Upper lobe of right lung (tissue), 1 donor: Measurements from ENCODE around the gene POMGNT1. TPM values are rescaled to one million over a fixed set of nuclear protein-coding genes. Genes with fewer than 3 reads are reported as not detected.
A peak's percentile ranks its signal among the peaks of the same experiment; 100 is the strongest.
"Not testable (repeated sequence)": the region's sequence is repeated elsewhere in the genome, so short reads cannot be mapped to it uniquely, and the experiment has no call there.

Experiments used
- ATAC-seq: fragments of 200-7000 bp; cut with Tn5 transposase; one replicate; pipeline ENCODE4 v1.9.1; 2020; ENCODE audit warnings: mild to moderate bottlenecking, moderate library complexity
- DNase-seq: peaks from one replicate; pipeline ENCODE4 v3.0.0-alpha.2; 2020
- H3K27ac ChIP-seq: fragments of 200-600 bp; one replicate; pipeline ENCODE4 v1.8.0; 2022
- H3K27me3 ChIP-seq: fragments of 200-600 bp; one replicate; pipeline ENCODE4 v1.8.0; 2022; ENCODE audit warnings: mild to moderate bottlenecking
- H3K36me3 ChIP-seq: fragments of 200-600 bp; one replicate; pipeline ENCODE4 v1.8.0; 2022
- H3K4me1 ChIP-seq: fragments of 200-600 bp; one replicate; pipeline ENCODE4 v1.8.0; 2022
- H3K4me3 ChIP-seq: fragments of 200-600 bp; one replicate; pipeline ENCODE4 v1.8.0; 2022; ENCODE audit warnings: mild to moderate bottlenecking
- H3K9me3 ChIP-seq: fragments of 200-600 bp; one replicate; pipeline ENCODE4 v1.8.0; 2022
- intact Hi-C: fragments of 100-400 bp; cut with DNase I; formaldehyde crosslinking; loops from one replicate; pipeline ENCODE4 v1.11.0; 2022
- long read RNA-seq: library from polyadenylated mRNA; unstranded; transcript quantifications from one replicate; pipeline ENCODE4 v2.0.0, GENCODE V29; 2021
- total RNA-seq: library from RNA; stranded (reverse); fragmentation: NEBNext Ultra II Directional; extraction: Animal tissue kit (Norgen Biotek cat#: 25700); gene quantifications from one replicate; pipeline ENCODE4 v1.2.1, GENCODE V29; 2021
- TF ChIP-seq, protein P1 (sequence below): fragments of 200-600 bp; IDR thresholded peaks from one replicate; pipeline ENCODE4 v1.8.0; 2022; ENCODE audit warnings: antibody characterized with exemption
- donor health status: DM: no; HTN: yes; CAD: no; lungs with severe emphysema.

Gene POMGNT1
- 63.0 TPM for total RNA-seq
- long read RNA-seq, transcript POMGNT1-201 (22 exons, 2,728 nt): major isoform, 47 of 77 reads
- long read RNA-seq, partial matches to known transcripts: 6 of 77 reads
- long read RNA-seq, other reads (novel, unspliced or antisense): 23 of 77 reads

DNA sequence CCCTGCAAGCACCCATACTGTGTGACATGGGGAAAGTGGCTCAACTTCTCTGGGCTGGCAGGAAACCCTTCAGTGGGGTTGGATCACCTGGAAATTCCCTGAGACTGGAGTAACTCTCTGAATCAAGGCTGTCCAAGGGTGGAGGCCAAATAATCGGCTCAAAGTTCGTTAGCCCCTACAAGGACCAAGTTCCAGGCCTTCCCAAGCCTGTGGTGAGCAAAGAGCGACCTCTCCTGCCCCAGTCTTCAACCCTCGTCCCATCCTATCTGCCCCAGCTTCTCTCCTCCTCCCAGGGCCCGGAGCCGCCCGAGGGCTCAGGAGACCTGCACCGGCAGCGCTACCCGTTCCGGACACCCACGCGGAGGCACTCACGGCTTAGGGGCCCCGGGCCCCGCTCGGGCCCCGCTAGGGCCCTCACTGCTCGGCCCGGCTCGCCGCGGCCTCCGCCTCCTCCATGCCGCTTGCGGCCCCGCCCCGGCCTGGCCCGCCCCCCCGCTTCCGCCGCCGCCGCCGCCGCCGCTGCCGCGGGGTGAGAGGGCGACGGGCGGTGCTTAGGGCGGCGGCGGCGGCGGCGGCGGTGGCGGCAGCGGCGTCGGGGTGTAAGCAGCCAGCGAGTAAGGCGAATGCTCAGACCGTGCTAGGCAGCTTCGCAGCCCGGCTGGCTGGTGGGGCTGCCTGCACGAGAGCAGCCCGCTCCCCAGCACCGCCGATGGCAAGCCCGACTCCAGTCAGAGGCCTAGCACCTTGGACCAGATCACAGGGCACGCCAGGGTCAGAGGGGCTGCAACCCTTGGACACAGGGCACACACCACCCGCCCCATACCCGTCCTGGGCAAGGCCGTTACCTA, at the start of gene POMGNT1:
POMGNT1 (minus strand) TSS at position 471 of the 848 bp plus-strand sequence. CDS start 613 bp downstream, outside the sequence.
- intact Hi-C loops: no loop called here
- TF ChIP-seq, protein P1, sequence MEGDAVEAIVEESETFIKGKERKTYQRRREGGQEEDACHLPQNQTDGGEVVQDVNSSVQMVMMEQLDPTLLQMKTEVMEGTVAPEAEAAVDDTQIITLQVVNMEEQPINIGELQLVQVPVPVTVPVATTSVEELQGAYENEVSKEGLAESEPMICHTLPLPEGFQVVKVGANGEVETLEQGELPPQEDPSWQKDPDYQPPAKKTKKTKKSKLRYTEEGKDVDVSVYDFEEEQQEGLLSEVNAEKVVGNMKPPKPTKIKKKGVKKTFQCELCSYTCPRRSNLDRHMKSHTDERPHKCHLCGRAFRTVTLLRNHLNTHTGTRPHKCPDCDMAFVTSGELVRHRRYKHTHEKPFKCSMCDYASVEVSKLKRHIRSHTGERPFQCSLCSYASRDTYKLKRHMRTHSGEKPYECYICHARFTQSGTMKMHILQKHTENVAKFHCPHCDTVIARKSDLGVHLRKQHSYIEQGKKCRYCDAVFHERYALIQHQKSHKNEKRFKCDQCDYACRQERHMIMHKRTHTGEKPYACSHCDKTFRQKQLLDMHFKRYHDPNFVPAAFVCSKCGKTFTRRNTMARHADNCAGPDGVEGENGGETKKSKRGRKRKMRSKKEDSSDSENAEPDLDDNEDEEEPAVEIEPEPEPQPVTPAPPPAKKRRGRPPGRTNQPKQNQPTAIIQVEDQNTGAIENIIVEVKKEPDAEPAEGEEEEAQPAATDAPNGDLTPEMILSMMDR: no peak
- ATAC-seq (peak; percentile 93), DNase-seq (peak; percentile 88)
- H3K27me3 ChIP-seq: no peaks in the 10 kb centered on the region
- H3K9me3 ChIP-seq: no peaks in the 10 kb centered on the region
- H3K27ac ChIP-seq: peak within 1 kb of the TSS; percentile 85
- H3K4me1 ChIP-seq: peaks cover 6% of the 10 kb centered on the region
- peaks cover 21% of the 10 kb centered on the region for H3K36me3 ChIP-seq
- H3K4me3 ChIP-seq: peak within 1 kb of the TSS; percentile 84

DNA sequence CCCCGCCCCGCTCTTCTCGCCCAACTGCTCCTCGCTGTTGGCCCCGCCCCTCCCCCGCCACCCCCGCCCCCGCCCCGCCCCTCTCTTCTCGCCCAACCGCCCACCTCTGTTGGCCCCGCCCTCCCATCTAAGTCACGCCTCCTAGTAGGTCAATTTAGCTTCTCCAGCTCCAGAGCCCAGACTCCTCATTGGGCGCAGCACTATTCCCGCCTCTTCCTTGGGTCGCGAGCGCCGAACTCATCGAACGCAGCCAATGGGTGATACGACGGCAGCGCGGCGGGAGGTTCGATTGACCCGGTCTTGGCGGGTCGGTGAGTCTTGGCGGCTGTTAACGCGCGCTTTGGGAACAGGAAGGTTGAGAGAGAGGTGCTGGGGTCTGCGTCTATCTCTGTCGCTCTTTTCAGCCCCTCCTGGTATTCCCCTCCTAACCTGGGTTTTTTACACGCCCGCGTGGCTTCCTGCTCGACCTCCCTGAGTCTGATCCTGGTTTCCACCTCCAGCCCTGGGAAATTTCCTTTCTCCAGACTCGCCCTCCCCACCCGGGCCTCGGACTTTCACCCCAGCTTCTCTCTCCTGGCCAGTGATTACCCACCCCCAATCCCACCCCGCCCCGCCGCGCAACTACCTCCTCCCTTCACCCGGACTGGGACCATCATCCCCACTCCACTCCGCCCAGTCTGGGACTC, 49.3 kb upstream of the POMGNT1 start, which contains the start of gene RAD54L:
RAD54L (plus strand) TSS at position 328 of the 686 bp plus-strand sequence. CDS start 643 bp downstream, outside the sequence.
- Histone ChIP-seq H3K4me1 (peaks cover 14% of the 10 kb centered on the region), H3K4me3 (peak within 1 kb of the TSS; percentile 67), H3K9me3 (no peaks in the 10 kb centered on the region), H3K27me3 (no peaks in the 10 kb centered on the region), H3K36me3 (no peaks in the 10 kb centered on the region), H3K27ac (peak within 1 kb of the TSS; percentile 72)
- TF ChIP-seq, protein P1: no peak
- DNase-seq (peak; percentile 97), ATAC-seq (peak; percentile 98)
- intact Hi-C loops: no loop called here

DNA sequence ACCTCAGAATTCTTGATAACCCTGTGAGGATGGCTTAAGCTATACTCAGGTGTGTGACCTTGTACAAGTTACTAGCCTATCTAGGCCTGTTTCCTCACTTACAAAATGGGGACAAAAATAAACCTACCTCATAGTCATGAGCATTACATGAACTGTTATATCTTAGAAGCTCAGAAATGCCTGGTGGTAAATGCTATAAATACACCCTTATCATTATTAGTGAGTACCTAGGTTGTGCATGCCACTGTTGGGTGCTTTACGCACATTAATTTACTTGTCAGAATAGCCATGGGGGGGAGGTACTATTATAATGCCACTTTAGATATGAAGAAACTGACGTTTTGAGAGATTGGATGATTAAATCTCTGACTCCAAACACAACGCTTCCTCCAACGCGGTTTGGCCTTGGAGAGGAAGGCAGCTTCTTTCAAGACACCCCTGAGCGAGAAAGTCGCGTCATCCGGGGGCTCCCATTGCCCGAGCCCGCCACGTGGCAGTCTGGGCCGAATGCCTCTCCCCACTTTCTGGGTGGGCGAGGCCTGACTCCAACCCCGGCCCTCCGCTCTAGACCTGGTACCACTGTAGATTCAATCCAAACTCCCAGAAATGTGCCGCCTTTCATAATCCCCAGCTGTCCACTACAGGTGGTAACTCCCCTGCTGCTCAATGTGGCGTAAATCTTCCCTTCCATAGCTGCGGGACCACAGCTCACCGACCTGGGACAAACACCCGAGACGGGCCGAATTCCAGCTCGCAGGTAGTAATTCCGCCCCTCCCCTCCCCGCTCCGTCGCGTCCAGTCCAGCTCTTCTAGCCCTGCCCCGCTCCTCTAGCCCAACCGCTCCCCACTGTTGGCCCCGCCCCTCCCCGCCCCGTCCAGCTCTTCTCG, 48.6 kb upstream of the POMGNT1 start:
- no peak for DNase-seq
- no peaks in the 10 kb centered on the region for H3K9me3 ChIP-seq
- H3K27ac ChIP-seq: peak overlapping the region; percentile 72
- TF ChIP-seq, protein P1: no peak
- H3K27me3 ChIP-seq: no peaks in the 10 kb centered on the region
- H3K4me3 ChIP-seq: peak overlapping the region; percentile 67
- H3K36me3 ChIP-seq: no peaks in the 10 kb centered on the region
- H3K4me1 ChIP-seq: peaks cover 14% of the 10 kb centered on the region
- ATAC-seq: peak; percentile 91
- intact Hi-C loops: no loop called here

DNA sequence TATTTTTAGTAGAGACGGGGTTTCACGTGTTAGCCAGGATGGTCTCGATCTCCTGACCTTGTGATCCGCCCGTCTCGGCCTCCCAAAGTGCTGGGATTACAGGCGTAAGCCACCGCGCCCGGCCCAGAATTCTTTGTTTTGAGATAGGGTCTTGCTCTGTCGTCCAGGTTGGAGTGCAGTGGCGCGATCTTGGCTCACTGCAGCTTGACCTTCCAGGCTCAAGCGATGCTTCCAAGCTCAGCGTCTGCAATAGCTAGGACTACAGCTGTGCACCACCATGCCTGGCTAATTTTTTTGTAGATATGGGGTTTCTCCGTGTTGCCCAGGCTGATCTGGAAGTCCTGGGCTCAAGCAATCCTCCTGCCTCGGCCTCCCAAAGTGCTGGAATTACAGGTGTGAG, 47.9 kb upstream of the POMGNT1 start:
- H3K27ac ChIP-seq, DNase-seq, H3K27me3 ChIP-seq, ATAC-seq, intact Hi-C loops, H3K36me3 ChIP-seq, H3K4me3 ChIP-seq, H3K9me3 ChIP-seq: not testable (repeated sequence)
- H3K4me1 ChIP-seq: peaks cover 14% of the 10 kb centered on the region

DNA sequence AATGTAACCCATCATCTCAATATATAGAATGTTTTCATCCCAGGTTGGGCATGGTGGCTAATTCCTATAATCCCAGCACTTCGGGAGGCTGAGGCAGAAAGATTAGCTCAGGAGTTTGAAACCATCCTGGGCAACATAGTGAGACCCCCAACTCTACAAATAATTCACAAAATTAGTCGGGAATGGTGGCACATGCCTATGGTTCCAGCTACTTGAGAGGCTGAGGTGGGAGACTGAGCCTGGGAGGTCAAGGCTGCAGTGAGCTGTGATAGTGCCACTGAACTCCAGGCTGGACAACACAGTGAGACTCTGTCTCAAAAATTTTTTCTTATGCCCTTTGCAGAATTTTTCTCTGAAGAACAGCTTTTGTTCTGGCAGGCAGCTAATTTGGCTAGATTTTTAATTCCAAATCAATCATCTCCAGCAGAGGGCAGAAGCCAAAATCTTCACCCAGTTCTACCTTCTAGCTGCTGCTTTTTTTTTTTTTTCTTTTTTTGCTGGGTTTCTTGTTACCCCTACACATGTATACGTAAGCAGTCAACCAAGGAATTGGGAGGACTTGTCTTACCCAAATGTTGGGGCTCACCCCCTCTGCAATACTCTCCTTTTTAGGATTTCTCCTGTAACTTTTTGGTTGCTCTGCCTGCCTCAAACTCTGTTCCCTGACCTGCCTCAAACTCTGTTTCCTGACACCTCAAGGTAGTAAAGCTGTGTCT, 46.6 kb upstream of the POMGNT1 start:
- Histone ChIP-seq H3K4me3 (no peak overlapping the region), H3K27ac (no peak overlapping the region), H3K27me3 (no peaks in the 10 kb centered on the region), H3K9me3 (no peaks in the 10 kb centered on the region), H3K4me1 (peaks cover 14% of the 10 kb centered on the region), H3K36me3 (no peaks in the 10 kb centered on the region)
- no peak for ATAC-seq
- DNase-seq: no peak
- TF ChIP-seq, protein P1: peak; percentile 37
- intact Hi-C loops: no loop called here

DNA sequence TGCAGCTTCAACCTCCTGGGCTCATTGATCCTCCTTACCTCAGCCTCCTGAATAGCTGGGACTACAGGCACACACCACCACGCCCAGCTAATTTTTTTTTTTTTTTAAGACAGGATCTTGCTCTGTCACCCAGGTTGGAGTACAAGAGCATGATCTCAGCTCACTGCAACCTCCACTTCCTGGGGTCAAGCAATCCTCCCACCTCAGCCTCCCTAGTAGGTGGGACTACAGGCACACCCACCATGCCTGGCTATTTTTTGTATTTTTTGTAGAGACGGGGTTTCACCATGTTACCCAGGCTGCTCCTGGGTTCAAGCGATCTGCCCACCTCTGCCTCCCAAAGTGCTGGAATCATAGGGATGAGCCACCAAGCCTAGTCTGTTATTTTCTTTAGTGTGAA, 45.6 kb upstream of the POMGNT1 start:
- intact Hi-C loops, H3K9me3 ChIP-seq, H3K27ac ChIP-seq, H3K4me3 ChIP-seq, H3K36me3 ChIP-seq, ATAC-seq, H3K27me3 ChIP-seq, DNase-seq: not testable (repeated sequence)
- H3K4me1 ChIP-seq: peaks cover 14% of the 10 kb centered on the region
